Left lung (tissue), 10 donors: ENCODE measurements around the gene ZNF423. TPM values are rescaled to one million over a fixed set of nuclear protein-coding genes. Genes with fewer than 3 reads are reported as not detected.

Source experiments
- ATAC-seq: fragments of 200-7000 bp; cut with Tn5 transposase; one replicate; pipeline ENCODE4 v1.9.1; 2020; ENCODE audit warnings: moderate library complexity
- DNase-seq, 4 donors: peaks; one replicate each; pipeline ENCODE4 v3.0.0-alpha.2; 2013 to 2020
- H3K27ac ChIP-seq, 2 donors: fragments of 200-600 bp; sonication (generic) in 1 of 2; one replicate each; pipeline versions ENCODE4 v1.5.0 to v1.8.0; 2020 to 2021
- H3K27me3 ChIP-seq, 2 donors: fragments of 200-600 bp; sonication (generic) in 1 of 2; one replicate each; pipeline versions ENCODE4 v1.5.0 to v1.8.0; 2020 to 2021
- H3K36me3 ChIP-seq, 2 donors: fragments of 200-600 bp; sonication (generic) in 1 of 2; one replicate each; pipeline versions ENCODE4 v1.5.0 to v1.8.0; 2020 to 2021
- H3K4me1 ChIP-seq, 2 donors: fragments of 200-600 bp; one replicate each; pipeline ENCODE4 v1.8.0; 2021
- H3K4me3 ChIP-seq, 2 donors: fragments of 200-600 bp; sonication (generic) in 1 of 2; one replicate each; pipeline versions ENCODE4 v1.5.0 to v1.8.0; 2020 to 2021; ENCODE audit warnings: mild to moderate bottlenecking in 1 of 2
- H3K9me3 ChIP-seq, 2 donors: fragments of 200-600 bp; sonication (generic) in 1 of 2; one replicate each; pipeline versions ENCODE4 v1.5.0 to v1.8.0; 2020 to 2021
- intact Hi-C, 2 donors: fragments of 100-400 bp; cut with DNase I; formaldehyde crosslinking; loops; one replicate each; pipeline versions ENCODE4 v1.11.2 to v1.14.2; 2022
- polyA plus RNA-seq, 6 donors: library from polyadenylated mRNA; unstranded; fragments of 120-200 nt; gene quantifications; one replicate each; pipeline ENCODE4 v1.2.1, GENCODE V29; 2013; ENCODE audit not compliant: insufficient read length in 6 of 6
- total RNA-seq, 2 donors: library from RNA; stranded (reverse); fragmentation: NEBNext Ultra II Directional; extraction: Animal tissue kit (Norgen Biotek cat#: 25700); gene quantifications; one replicate each; pipeline ENCODE4 v1.2.1, GENCODE V29; 2021
- TF ChIP-seq, protein P1 (sequence below), 2 donors: fragments of 200-600 bp; sonication (generic) in 1 of 2; IDR thresholded peaks; one replicate each; pipeline versions ENCODE4 v1.5.0 to v1.8.0; 2021; ENCODE audit warnings: antibody characterized with exemption in 2 of 2
- donor health status: DM: no; HTN: yes; CAD: no.
- donor health status: DM: no; HTN: no; CAD: no.

Gene ZNF423
- total and polyA plus RNA-seq, 8 donors, result 7.8 to 30.5 (median 26.6) TPM

DNA sequence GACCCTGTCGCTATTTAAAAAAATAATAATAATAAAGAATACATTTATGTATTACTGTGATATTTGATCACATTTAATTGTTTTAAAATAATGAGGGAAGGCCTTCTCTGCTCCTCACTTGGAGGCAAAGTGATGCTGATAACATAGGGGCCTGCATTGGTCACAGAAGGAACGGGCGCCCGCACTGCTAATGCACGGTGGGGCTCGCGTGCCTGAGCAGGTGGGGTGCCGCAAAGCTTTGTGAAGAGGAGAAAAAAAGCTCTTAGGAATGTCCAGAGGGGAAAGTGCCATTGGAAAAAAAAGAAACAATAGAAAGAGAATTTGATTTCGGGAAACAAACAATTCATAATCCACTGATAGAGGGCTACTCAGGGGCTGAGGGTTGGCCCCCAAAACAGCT lies 143.8 kb downstream of the ZNF423 start:
- ATAC-seq (no peak), DNase-seq (no peak)
- no peaks in the 10 kb centered on the region for H3K27me3 ChIP-seq
- TF ChIP-seq, protein P1, sequence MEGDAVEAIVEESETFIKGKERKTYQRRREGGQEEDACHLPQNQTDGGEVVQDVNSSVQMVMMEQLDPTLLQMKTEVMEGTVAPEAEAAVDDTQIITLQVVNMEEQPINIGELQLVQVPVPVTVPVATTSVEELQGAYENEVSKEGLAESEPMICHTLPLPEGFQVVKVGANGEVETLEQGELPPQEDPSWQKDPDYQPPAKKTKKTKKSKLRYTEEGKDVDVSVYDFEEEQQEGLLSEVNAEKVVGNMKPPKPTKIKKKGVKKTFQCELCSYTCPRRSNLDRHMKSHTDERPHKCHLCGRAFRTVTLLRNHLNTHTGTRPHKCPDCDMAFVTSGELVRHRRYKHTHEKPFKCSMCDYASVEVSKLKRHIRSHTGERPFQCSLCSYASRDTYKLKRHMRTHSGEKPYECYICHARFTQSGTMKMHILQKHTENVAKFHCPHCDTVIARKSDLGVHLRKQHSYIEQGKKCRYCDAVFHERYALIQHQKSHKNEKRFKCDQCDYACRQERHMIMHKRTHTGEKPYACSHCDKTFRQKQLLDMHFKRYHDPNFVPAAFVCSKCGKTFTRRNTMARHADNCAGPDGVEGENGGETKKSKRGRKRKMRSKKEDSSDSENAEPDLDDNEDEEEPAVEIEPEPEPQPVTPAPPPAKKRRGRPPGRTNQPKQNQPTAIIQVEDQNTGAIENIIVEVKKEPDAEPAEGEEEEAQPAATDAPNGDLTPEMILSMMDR (IDR thresholded peaks at IDR 0.05), result no peak
- H3K4me1 ChIP-seq, result no peaks in the 10 kb centered on the region
- no peak overlapping the region for H3K4me3 ChIP-seq
- no peak overlapping the region for H3K27ac ChIP-seq
- no peaks in the 10 kb centered on the region for H3K9me3 ChIP-seq
- H3K36me3 ChIP-seq, result no peaks in the 10 kb centered on the region
- intact Hi-C loops, result no loop called here

DNA sequence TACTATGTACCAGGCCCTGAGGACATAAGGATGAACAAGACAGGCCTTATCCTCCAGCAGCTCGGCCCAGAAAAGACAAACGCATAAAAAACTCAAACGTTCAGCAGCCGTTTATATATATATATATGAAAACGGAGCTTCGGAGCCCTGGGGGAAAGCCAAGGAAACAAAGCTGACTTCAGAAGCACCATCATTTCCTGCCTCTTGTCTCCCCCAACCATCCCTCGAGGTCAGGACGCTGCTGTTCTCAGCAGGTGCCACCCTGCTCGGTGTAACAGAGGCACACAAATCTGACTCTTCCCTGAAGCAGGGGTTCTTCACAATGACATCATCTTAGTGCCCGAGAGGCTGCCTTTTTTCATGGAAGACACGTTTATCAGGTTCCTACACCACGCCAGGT lies 146.9 kb downstream of the ZNF423 start:
- Histone ChIP-seq H3K27me3 (no peaks in the 10 kb centered on the region), H3K4me1 (no peaks in the 10 kb centered on the region), H3K4me3 (no peak overlapping the region), H3K27ac (no peak overlapping the region), H3K9me3 (peaks cover 0 to 5% of the 10 kb centered on the region in 2 donors), H3K36me3 (no peaks in the 10 kb centered on the region)
- intact Hi-C loops, result no loop called here
- no peak for ATAC-seq
- TF ChIP-seq, protein P1 (IDR thresholded peaks at IDR 0.05), result no peak
- no peak for DNase-seq

DNA sequence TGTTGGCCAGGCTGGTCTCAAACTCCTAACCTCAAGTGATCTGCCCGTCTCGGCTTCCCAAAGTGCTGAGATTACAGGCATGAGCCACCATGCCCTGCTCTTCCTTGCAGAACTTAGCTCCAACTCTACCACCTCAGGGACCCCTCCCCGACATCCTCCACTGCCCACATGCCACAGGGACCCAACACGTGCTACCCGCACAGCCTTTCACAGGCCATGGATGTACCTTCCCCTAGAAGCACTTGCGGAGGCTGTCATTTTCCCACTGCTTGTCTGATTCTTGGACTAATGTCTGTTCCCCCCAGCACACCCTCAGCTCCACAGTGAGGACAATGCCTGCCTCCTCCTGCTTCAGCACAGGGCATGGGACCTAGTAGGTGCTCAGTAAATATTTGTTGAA lies 147.4 kb downstream of the ZNF423 start:
- DNase-seq, result no peak
- Histone ChIP-seq H3K36me3 (no peaks in the 10 kb centered on the region), H3K4me1 (no peaks in the 10 kb centered on the region), H3K9me3 (peaks cover 0 to 5% of the 10 kb centered on the region in 2 donors), H3K27ac (no peak overlapping the region), H3K4me3 (no peak overlapping the region), H3K27me3 (no peaks in the 10 kb centered on the region)
- intact Hi-C loops, result no loop called here
- no peak for ATAC-seq
- TF ChIP-seq, protein P1 (IDR thresholded peaks at IDR 0.05), result no peak

DNA sequence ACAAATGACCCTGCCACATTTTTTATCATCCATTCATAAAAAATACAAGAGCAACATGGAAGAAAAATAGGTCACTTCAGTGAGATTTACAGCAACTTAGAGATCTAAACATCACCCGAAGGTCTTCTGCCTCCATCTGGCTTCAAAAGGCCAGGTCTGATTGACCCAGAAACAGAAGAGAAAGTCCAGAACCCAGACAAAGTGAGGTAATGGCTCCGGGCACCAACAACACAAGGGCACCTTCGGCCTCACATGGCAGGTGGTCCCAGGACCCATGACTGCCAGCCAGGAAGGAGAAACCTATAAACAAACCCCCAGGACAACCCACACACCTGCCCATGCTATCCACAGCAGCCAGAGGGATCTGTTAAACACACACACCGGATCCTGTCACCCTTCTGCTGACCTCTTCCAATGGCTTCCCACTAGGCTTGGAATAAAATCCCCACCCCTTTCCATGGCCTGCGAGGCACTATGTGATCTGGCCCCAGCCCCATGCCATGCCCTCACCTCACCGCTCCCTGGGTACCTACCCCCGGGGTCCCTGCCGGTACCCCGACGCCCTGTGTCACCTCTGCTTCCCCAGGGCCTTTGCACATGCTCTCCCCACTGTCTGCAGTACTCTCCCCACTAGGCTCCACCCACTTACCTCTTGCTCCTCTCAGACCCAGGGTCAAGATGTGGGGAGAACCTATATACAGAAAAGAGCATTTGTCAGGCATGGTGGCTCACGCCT lies 149.1 kb downstream of the ZNF423 start:
- Histone ChIP-seq H3K27me3 (no peaks in the 10 kb centered on the region), H3K27ac (no peak overlapping the region), H3K9me3 (peaks cover 0 to 5% of the 10 kb centered on the region in 2 donors), H3K4me1 (no peaks in the 10 kb centered on the region), H3K4me3 (no peak overlapping the region), H3K36me3 (no peaks in the 10 kb centered on the region)
- intact Hi-C loops, result no loop called here
- DNase-seq, result no peak
- TF ChIP-seq, protein P1 (IDR thresholded peaks at IDR 0.05), result no peak
- no peak for ATAC-seq

DNA sequence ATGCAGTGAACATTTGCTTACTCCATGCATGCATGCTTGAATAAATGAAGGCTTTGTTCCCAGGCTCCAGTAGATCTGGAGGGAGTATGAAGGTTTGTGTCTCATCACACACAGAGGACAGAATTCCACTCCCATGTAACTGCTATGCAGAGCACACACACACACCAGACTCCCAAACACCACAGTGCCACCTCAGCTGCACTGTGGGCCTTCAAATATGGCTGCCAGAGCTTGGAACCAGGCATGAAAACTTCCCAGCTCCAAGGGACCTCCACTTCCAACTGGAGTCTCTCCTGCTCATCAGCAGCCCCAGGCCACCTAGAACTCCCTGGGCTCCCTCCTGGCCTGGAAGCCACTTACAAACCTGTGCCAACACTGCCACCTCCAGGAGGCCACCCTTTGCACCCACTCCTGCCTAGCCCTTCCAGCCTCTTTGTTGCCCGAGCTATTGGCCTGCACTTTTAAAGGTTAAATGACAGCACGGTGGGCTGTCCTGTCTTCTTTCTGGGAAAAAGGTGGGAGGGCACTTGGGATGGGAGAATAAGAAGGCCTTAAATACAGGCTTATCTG lies 151.2 kb downstream of the ZNF423 start:
- Histone ChIP-seq H3K27ac (no peak overlapping the region), H3K36me3 (no peaks in the 10 kb centered on the region), H3K9me3 (peaks cover 0 to 5% of the 10 kb centered on the region in 2 donors), H3K4me1 (peaks cover 3 to 8% of the 10 kb centered on the region in 2 donors), H3K27me3 (no peaks in the 10 kb centered on the region), H3K4me3 (no peak overlapping the region)
- TF ChIP-seq, protein P1 (IDR thresholded peaks at IDR 0.05), result no peak
- ATAC-seq (no peak), DNase-seq (no peak)
- intact Hi-C loops, result no loop called here
